Hepatocyte (in vitro differentiated cells): ENCODE measurements around the gene HSPA12A.

Experiments used
- CTCF ChIP-seq: fragments of 200-600 bp; sonication (generic); IDR thresholded peaks from 2 replicates; pipeline ENCODE4 v1.5.1; 2016; ENCODE audit warnings: antibody characterized with exemption, mild to moderate bottlenecking; ENCODE audit not compliant: poor library complexity
- EZH2 ChIP-seq: fragments of 200-600 bp; sonication (generic); IDR thresholded peaks from 2 replicates; pipeline ENCODE4 v1.6.1; 2016; ENCODE audit warnings: antibody characterized with exemption, mild to moderate bottlenecking, borderline replicate concordance
- EZH2phosphoT487 ChIP-seq: fragments of 200-600 bp; sonication (generic); IDR thresholded peaks from one replicate; pipeline ENCODE4 v1.6.1; 2018; ENCODE audit warnings: antibody characterized with exemption, mild to moderate bottlenecking, low read depth, moderate library complexity; ENCODE audit not compliant: unreplicated experiment, severe bottlenecking

DNA sequence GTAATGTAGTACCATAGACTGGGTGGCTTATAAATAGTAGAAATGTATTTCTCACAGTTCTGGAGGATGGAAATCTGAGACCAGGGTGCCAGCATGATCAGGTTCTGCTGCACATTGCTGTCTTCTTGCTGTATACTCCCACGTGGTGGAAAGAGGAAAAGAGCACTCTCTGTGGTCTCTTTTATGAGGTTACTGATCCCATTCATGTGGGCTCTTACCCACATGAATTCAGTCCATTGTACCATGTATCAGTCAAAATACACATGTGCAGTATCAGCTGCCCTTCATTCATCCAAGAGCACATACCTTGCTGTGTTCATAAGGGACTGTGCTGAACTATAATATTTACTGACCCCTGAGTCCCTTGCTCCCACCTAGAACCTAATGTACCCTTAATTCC, 104.5 kb downstream of the HSPA12A start:
- TF ChIP-seq CTCF = no peak
- TF ChIP-seq EZH2phosphoT487 = no peak
- no peak for TF ChIP-seq EZH2
